ENCODE measurements around the gene PGLYRP4.
"Not testable (repeated sequence)": the region's sequence is repeated elsewhere in the genome, so short reads cannot be mapped to it uniquely, and the experiment has no call there.

PGLYRP4 gene

GRCh38 chr1:153336650-153337049, 12.0 kb downstream of the PGLYRP4 start:
- DNase-seq: no peak

GRCh38 chr1:153333902-153334301, 14.7 kb downstream of the PGLYRP4 start:
- DNase-seq: no peak

DNA sequence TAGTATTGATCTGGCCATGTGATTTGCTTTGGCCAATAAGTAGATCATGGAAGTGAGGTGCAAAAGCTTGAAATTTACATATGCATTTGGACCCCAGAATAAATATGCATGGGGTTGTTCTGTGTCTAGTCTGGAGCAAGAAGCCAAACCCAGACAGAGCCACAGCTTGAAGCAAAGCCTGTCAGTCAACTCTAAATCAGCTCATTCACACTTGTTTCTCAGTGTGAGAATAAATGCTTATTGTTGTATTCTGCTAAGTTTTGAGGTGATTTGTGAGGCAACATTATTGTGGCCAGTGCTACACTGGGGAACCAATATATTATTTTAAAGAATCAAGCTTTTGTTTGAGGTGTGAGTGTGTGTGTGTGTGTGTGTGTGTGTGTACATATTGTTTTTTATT, 23.7 kb downstream of the PGLYRP4 start:
- no peak for DNase-seq

DNA sequence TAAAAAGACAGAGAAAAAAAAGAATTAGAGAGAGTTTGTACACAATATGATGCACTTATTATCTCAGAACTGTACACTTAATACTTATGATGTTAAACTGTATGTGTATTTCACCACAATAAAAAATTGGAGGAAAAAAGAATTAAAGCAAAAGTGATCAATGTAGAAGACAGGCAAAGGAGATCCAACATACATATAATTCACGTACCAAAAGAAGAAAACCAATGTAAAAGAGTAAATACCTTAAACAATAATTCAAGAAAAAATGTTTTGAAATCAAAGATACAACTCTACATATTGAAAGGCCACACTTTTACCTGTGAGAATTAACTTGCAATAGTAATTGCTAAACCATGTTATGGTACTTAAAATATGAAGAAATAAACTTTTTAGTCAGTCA, 26.1 kb downstream of the PGLYRP4 start:
- no peak for DNase-seq

GRCh38 chr1:153318145-153318544, 30.5 kb downstream of the PGLYRP4 start:
- DNase-seq: not testable (repeated sequence)

GRCh38 chr1:153316013-153316412, 32.6 kb downstream of the PGLYRP4 start:
- not testable (repeated sequence) for DNase-seq

GRCh38 chr1:153314388-153314787, 34.3 kb downstream of the PGLYRP4 start:
- not testable (repeated sequence) for DNase-seq

GRCh38 chr1:153313288-153313687, 35.4 kb downstream of the PGLYRP4 start:
- DNase-seq: no peak

- DNase-seq: no peak
Observed at GRCh38 chr1:153312570-153313186, 36.0 kb downstream of the PGLYRP4 start, which contains the start of gene PGLYRP3. Gene PGLYRP3 (minus strand): TSS chr1:153312952. CDS start chr1:153310665, 2,287 bp downstream.

GRCh38 chr1:153310526-153310925, 38.1 kb downstream of the PGLYRP4 start:
- DNase-seq: no peak

GRCh38 chr1:153309441-153309840, 39.2 kb downstream of the PGLYRP4 start:
- DNase-seq: no peak

DNA sequence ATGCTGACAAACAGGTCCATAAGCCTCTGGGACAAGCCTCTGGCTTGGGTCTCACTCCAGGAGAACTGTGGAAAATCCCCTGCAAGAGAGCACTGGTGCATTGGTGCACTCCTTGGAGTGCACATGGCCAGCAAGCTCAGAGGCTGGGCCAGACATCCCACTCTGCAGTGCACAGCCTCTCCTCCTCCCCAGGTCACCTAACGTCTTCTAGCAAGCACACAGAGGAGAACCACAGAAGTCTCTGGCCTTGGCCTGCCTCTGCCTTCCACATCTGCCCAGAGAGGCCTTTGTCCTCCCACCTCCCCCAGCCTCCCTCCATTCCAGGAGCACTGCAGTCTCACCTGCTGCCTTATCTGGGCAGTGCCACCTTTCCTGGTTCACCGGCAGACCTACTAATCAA, 40.1 kb downstream of the PGLYRP4 start:
- no peak for DNase-seq

- no peak for DNase-seq
Observed at GRCh38 chr1:153307221-153307600, 41.4 kb downstream of the PGLYRP4 start.

GRCh38 chr1:153306303-153307220, 42.1 kb downstream of the PGLYRP4 start:
- no peak for DNase-seq

- no peak for DNase-seq
Observed at GRCh38 chr1:153305682-153306081, 43.0 kb downstream of the PGLYRP4 start.

DNA sequence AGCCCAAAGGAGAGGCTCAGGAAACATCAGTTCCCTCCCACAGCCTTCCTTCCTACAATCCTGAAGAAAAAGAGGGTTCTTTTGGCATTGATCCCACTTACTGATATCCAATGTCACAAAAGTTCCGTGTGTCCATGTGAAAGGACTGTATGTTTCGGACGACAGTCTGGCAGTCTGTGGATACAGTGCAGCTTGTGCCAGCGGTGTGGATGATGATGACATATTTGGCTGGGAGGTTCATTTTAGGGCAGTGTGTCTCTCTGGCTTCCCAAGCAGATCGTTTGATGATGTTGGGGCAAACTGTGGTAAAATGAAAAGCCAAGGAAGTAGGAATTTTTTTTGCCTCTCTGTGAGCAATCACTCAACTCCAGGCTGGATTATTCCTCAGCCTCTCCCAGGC, 46.3 kb downstream of the PGLYRP4 start:
- no peak for DNase-seq

DNA sequence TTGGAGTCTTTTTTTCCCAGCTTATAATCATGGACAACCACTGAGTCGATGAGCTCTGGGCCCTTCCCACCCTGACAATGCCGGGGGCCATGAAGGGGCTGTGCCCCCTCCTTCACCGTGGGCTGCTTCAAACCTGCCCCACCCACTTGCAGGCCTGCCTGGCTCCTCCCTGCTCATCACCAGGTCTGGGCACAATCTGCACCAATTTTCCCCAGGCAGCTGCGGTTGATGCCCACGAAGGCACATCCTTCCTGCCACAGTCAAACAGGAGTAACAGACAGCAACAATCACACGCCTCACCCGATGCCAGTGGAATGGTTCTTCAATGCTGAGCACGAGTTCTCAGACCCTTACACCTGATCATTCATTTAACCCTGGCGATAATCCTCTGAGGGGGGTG, 54.8 kb downstream of the PGLYRP4 start:
- peak; percentile 4 for DNase-seq

GRCh38 chr1:153293480-153293775, 55.2 kb downstream of the PGLYRP4 start:
- no peak for DNase-seq

DNA sequence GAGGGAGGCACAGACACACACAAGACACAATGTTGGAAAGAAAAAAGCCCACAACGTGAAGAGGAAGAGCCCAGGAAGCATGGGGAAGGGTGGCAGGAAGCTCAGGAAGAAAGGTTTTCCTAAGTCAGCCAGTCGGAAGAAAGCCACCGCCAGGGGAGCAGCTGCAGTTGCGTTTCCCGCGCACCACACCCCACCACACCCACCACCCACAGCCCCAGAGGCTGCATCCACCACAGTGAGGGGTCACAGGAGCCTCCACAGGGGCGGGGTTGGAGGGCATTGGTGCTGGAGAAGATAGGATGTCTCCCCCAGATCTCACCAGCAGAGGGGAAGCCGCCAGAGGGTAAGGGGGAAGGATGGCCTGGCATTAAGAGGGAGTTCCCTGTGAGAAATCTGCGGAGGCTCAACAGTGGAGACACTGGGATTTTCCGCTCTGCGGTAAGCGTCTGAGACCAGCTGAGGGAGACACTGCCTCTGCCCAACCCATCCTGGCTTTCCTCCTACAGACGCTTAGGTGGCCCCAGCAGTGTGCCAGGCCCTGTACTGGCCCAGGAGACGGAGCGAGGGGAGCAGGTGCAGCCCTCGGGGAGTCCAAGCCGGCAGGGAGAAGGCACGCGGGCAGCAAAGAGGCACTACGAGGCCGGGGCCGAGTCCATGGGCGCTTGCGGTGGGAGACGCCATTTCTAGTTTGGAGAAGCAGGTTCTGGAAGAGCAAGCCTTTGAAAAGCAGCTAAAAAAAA, 55.7 kb downstream of the PGLYRP4 start:
- DNase-seq: no peak

DNA sequence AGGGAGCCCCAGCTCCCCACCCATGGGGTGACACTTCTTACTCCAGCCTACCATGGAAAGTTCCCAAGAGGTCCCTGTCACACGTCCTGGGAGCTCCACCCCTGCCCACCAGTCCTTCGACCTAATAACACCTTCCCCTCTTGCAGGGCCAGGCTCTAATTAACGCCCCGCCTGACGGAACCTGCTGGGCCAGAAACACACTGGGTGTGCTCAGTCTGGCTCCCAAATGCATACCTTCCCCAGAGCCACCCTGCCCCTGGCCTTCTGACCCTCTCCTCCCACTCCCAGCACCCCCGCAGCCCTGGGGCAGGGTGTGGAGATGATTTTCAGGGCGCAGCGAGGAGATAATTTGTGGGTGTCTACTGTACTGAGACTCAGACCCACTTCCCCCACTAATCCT, 56.5 kb downstream of the PGLYRP4 start:
- DNase-seq: no peak

DNA sequence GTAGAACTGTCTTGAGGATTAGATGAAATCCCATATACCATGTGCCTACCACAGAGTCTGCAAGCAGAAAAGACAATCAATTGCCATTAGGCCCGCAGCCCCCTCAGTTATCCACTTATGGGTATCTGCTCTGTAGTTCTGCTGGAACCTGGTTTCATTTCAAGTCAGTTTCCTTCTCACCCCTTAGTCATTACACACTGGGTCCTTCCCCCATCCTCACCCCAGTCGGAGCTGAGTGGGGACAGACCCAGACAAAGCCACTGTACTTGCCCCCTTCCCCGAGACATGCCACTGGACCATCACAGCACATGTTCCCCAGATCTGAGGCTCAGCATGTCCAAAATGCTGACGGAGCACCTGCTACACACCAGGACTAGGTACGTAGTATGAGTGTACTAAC, 57.1 kb downstream of the PGLYRP4 start:
- no peak for DNase-seq

DNA sequence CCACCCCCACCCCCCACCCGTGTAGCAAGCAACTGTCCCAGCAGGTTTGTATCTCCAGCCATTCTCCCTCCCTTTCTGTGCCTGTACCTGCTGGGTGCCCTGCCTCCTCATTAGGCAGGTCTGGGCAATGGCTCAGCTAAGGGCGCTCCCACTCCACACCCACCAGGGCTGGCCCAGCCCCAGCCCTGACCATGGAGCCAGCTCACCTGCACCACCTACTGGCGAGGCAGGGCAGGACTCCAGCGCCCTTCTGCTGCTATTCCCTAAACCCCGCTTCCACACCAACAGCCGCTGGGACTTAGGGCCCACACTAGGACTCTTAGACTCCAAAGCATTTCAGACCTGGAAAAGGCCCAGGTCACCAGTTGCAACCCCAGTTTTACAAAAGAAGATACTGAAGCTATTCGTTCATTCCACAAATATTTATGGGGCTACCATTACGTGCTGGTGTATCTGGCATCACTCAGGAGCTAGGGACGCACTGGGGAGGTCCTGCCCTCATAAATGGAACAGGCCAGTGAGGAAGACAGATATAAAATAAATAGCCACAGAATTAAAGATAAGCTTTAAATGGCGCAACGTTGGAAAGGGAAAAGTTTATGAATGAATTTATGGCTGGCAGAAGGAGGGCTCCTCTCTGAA, 59.9 kb downstream of the PGLYRP4 start:
- DNase-seq: peak; percentile 11
